Central memory CD4-positive, alpha-beta T cell (primary cell): ENCODE measurements around the gene CSTF1.
"Not testable (repeated sequence)": the region's sequence is repeated elsewhere in the genome, so short reads cannot be mapped to it uniquely, and the experiment has no call there.

Experiments used
- DNase-seq: peaks from one replicate; pipeline ENCODE4 v3.0.0; 2022

CSTF1 gene

GRCh38 chr20:56371977-56372376 lies 20.5 kb upstream of the CSTF1 start:
- DNase-seq: no peak

DNA sequence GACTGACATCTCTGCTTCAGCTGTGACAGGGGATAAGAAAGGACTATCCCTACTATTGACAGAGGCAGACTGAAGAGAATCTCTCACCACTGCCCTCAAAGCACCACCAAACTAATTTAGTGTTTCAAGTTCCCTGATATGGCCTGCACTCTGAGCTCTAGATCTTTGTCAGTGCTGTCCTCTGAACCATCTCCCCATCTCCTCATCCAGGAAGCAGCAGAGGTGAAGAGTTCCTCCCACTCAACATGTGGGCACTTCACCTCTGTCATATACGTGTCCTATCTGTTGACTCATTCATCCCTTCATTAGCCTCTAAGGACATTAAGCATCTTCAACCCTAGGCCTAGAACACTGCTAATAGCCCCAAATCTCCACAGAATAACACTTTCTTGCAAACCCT lies 19.6 kb upstream of the CSTF1 start:
- no peak for DNase-seq

DNA sequence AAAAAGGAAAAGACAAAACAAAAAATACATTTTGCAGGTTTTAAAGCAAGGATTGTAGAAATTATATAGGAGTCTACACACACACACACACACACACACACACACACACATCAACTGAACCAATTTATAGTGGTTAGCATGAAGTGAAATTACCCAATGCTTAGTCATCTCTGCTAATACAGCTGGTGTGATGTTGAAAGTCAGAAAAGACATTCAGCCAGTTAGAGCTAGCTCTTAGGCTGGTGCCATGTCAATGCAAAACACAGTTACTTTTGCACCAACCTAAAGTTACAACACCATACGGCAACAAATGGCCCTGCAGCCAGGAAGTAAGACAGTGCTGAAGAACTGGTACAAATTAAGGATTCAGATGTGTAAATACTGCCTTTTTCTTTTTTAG lies 18.5 kb upstream of the CSTF1 start:
- DNase-seq: no peak

DNA sequence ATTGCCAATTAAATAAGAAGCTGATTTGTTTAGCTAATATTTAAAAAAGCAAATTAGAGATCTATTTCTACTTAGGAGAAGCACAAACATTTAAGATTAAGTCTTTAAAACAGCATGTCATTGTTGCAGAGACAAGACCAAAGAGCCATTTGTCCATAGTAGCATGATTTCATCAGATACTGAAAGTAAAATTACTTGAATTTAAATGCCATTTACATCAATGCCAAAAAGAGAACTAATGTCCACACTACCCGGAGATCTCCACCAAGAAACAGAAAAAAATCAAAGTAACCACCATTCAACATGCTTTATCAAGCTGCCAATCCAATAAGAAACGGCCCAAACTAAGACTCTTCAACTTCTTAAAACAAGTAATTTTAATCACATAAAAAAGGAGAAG lies 16.1 kb upstream of the CSTF1 start:
- DNase-seq: no peak

DNA sequence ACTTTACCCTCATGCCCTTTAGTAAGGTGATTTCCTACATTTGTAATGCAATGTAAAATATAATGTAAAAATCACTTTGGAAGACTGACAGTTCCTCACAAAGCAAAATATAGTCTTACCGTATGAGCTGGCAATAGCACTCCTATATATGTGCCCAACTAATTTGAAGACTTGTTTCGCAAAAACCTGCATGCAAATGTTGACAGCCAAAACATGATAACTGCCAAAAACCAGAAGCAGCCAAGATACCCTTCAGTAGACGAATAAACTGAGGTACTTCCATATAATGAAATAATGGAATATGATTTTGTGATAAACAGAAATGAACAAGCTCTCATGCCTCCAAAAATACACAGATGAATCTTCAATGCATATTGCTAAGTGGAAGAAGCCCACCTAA lies 14.1 kb upstream of the CSTF1 start:
- no peak for DNase-seq

- no peak for DNase-seq
Measured at GRCh38 chr20:56380375-56380774, 12.1 kb upstream of the CSTF1 start.

GRCh38 chr20:56381501-56381900 lies 10.9 kb upstream of the CSTF1 start:
- DNase-seq: no peak

DNA sequence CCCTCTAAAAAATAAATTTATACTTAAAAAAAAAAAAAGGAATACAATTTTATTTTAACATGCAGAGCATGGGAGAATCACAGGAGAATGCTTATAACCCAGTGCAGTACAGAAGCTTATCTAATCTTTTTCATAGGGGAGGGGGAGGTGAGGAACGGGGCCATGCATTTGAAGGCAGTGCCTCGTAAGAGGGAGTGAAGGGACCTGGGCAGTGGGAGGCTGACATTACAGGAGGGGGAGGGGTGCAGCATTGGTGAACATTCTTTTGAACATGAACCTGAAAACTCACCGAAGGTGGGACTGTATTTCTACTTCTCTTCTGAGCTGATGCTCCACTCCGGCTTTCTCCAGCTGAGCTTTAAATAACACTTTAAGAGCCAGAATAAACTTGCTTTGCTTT lies 9.7 kb upstream of the CSTF1 start:
- DNase-seq: no peak

DNA sequence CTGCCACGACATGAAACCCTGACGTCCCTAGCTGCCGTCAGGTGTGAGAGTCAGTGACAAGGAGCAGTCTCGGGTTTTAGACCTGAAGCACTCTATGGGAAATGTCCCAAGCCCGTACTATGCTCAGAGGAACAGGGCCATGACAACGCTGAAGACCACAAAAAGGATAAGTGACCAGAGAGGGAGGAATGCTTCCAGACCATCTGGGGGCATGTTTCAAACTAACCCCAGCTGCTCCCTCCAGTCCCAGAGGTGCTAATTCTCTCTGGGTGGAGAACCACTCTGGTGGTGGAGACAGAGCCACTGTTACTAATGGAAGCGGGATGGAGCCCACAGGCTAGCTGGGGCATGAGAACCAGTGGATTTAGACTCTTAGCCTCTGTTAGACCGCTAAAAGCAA lies 9.1 kb upstream of the CSTF1 start:
- no peak for DNase-seq

DNA sequence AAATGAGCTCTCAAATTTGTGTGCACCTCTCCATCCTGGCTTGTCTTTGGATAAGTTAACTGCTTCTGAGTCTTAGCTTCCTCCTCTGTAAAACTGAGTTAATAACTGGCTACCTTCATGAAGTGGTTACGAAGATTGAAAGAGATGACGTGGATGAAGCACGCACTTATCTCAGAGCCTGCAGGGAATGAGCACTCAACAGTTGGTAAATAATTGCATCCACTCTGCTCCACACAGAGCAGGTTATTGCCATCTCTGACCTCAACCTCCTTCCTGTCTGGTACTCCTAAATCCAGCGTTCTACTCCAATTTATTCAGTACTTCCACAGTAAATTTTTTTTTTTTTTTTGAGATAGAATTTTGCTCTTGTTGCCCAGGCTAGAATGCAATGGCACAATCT lies 7.3 kb upstream of the CSTF1 start:
- DNase-seq: no peak

GRCh38 chr20:56386219-56386618 lies 6.2 kb upstream of the CSTF1 start:
- no peak for DNase-seq

GRCh38 chr20:56388882-56389281 lies 3.6 kb upstream of the CSTF1 start:
- DNase-seq: no peak

DNA sequence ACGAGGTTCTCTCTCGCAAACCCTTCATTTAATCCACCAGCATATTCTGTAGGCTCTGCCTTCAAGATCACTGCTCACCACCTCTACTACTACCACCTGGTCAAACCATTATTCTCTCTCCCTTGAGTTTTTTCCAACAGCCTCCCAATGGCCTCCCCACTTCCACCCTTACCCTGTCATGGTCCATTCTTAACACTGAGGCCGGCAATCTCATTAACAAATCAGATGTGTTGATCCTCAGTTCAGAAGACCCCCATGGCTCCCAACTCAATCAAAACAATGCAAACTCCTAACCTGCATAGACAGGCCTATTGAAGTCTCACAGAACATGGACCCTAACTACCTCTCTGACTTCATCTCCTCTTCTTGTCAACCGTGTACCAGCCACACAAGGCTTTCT lies 2.6 kb upstream of the CSTF1 start:
- no peak for DNase-seq

GRCh38 chr20:56390396-56390795 lies 2.0 kb upstream of the CSTF1 start:
- not testable (repeated sequence) for DNase-seq

GRCh38 chr20:56391037-56391436 lies 1.4 kb upstream of the CSTF1 start:
- DNase-seq: no peak

DNA sequence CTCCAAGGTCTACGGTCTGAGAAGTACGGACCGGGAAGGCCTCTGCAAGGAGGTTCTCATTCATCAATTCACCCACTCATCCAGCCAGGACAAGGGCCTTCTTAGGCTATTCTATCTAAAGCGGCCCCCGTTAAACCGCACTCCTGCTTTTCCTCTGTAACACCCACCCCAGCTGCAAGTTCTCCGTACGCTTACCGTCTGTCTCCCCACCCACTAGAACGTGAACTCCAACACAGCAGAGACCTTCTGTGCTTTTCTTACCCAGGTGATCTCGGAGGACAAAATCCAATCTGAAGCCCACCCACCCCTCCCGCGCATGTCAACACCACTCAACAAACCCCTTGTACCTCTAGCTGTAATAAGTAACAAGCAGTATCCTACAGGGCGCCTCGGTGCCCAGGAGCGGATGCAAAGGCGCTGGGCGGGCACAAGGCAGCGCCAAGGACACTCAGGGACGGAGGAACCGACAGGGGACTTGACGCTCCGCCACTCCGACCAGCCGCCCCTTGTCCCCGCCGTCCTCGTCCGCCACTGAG lies 781 bp upstream of the CSTF1 start:
- DNase-seq: no peak

GRCh38 chr20:56392881-56393482 lies 537 bp downstream of the CSTF1 start:
- peak; percentile 43 for DNase-seq

DNA sequence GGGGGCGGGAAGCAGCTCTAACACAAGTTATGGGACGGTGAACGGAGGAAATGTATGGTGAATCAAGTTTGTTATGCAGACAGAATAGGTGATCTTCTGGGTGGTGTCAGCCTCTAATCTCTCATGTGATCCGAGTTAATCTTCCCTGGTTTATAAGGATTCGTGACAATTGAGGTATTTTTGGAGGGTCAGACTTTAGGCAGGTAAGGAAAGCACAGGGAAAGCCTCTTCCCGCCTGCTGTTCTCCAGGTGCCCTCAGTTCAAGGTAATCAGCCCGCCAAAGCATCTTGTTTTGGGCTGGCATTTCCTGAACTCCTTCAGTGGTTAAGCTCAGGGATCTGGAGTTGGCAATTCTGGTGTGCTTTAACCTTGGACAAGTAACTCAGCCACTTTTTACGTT lies 1.2 kb downstream of the CSTF1 start:
- no peak for DNase-seq

DNA sequence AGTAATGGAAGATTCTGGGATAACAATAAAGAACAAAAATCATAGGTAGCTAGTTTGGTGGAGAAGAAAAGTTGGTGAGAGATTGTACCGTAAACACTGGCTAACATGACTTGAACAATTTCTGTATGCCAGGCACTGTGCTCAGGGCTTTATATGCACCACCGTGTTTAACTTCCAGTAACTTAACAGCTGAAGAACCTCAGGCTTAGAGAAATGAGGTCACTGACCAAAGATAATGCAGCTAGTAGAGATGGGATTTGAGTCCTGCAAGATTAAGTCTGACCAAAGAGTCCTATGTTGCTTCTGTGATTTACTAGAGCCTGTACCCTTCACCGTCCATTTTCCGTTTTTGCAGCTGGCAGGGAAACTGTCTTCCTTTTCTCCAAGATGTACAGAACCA lies 2.7 kb downstream of the CSTF1 start:
- no peak for DNase-seq

GRCh38 chr20:56400001-56400640 lies 7.7 kb downstream of the CSTF1 start:
- peak; percentile 64 for DNase-seq

DNA sequence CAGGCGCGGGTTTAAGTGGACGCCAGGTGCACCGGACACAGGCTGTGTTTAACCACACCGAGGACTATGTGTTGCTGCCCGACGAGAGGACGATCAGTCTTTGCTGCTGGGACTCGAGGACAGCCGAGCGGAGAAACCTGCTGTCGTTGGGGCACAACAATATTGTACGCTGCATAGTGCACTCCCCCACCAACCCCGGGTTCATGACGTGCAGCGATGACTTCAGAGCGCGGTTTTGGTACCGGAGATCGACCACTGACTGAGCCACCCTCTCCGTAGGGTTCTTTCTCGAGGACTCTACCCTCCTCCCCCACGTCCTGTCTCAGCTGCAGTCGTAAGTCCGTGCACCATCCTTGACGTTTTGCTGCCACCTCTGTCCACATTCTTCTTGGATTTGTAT lies 11.0 kb downstream of the CSTF1 start:
- no peak for DNase-seq

DNA sequence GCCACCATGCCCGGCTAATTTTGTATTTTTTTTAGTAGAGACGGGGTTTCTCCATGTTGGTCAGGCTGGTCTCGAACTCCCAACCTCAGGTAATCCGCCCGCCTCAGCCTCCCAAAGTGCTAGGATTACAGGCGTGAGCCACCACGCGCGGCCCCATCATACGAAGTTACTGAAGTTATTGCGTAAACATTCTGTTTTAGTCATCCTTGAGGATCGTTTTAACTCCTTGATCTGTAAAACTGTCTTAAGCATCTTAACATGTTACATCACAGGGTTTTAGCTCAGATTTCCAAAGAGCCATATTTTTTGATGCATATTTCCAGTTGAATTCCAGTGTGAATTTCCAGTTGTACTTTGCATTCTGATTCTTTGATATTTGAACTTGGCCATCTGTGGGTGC lies 12.9 kb downstream of the CSTF1 start:
- not testable (repeated sequence) for DNase-seq

- no peak for DNase-seq
Measured at GRCh38 chr20:56406910-56407309, 14.5 kb downstream of the CSTF1 start.

DNA sequence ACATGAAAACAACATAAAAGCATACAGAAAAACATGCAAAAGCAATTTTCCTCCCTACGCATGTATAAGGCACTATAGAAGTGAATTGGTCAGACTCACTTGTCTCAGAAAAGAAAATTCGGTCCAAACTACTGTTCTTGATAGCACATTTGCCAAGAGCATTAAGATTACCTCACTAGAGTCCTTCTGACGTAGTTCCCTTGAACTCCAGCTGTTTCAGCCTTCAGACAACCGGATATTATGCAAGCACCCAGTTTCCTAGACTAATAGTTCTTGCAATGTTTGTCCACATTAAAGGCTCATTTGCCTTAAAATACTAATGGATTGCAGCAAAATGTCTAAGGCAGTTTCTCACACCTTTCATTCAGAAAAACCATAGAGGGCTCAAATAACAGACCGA lies 17.1 kb downstream of the CSTF1 start:
- DNase-seq: no peak

- no peak for DNase-seq
Measured at GRCh38 chr20:56409956-56410355, 17.5 kb downstream of the CSTF1 start.
